ENCODE measurements around the gene TOPAZ1. TPM values are rescaled to one million over a fixed set of nuclear protein-coding genes. Genes with fewer than 3 reads are reported as not detected.

The TOPAZ1 gene
- total RNA-seq, 3 donors from 2014 or later: not detected

GRCh38 chr3:44226573-44226972 lies 15.1 kb upstream of the TOPAZ1 start:
- no peaks in the 10 kb centered on the region for H3K9me3 ChIP-seq
- peaks cover 0 to 7% of the 10 kb centered on the region in 2 donors for H3K27me3 ChIP-seq
- DNase-seq (ENCODE audit: low spot score in 2 of 2): no peak
- H3K4me3 ChIP-seq: no peak overlapping the region
- H3K36me3 ChIP-seq: no peaks in the 10 kb centered on the region
- TF ChIP-seq, protein P1, sequence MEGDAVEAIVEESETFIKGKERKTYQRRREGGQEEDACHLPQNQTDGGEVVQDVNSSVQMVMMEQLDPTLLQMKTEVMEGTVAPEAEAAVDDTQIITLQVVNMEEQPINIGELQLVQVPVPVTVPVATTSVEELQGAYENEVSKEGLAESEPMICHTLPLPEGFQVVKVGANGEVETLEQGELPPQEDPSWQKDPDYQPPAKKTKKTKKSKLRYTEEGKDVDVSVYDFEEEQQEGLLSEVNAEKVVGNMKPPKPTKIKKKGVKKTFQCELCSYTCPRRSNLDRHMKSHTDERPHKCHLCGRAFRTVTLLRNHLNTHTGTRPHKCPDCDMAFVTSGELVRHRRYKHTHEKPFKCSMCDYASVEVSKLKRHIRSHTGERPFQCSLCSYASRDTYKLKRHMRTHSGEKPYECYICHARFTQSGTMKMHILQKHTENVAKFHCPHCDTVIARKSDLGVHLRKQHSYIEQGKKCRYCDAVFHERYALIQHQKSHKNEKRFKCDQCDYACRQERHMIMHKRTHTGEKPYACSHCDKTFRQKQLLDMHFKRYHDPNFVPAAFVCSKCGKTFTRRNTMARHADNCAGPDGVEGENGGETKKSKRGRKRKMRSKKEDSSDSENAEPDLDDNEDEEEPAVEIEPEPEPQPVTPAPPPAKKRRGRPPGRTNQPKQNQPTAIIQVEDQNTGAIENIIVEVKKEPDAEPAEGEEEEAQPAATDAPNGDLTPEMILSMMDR (IDR thresholded peaks at IDR 0.05): no peak
- TF ChIP-seq POLR2A (IDR thresholded peaks at IDR 0.05) (no peak), POLR2AphosphoS5 (IDR thresholded peaks at IDR 0.05) (no peak)
- H3K4me1 ChIP-seq: no peaks in the 10 kb centered on the region
- no peak overlapping the region for H3K27ac ChIP-seq
- intact Hi-C loops (cut with DNase I; ENCODE audit: low total_unique reads): no loop called here

GRCh38 chr3:44227632-44228031 lies 14.1 kb upstream of the TOPAZ1 start:
- no peaks in the 10 kb centered on the region for H3K4me1 ChIP-seq
- H3K9me3 ChIP-seq: no peaks in the 10 kb centered on the region
- no peak overlapping the region for H3K4me3 ChIP-seq
- no peak for TF ChIP-seq POLR2AphosphoS5 (IDR thresholded peaks at IDR 0.05)
- TF ChIP-seq, protein P1 (IDR thresholded peaks at IDR 0.05): no peak
- TF ChIP-seq POLR2A (IDR thresholded peaks at IDR 0.05): no peak
- intact Hi-C loops (cut with DNase I; ENCODE audit: low total_unique reads): no loop called here
- H3K27me3 ChIP-seq: peaks cover 0 to 1% of the 10 kb centered on the region in 2 donors
- no peak overlapping the region for H3K27ac ChIP-seq
- no peaks in the 10 kb centered on the region for H3K36me3 ChIP-seq
- no peak for DNase-seq (ENCODE audit: low spot score in 2 of 2)

- Histone ChIP-seq H3K9me3 (no peaks in the 10 kb centered on the region), H3K27ac (no peak overlapping the region), H3K36me3 (no peaks in the 10 kb centered on the region), H3K27me3 (no peaks in the 10 kb centered on the region), H3K4me1 (no peaks in the 10 kb centered on the region), H3K4me3 (no peak overlapping the region)
- intact Hi-C loops (cut with DNase I; ENCODE audit: low total_unique reads): no loop called here
- no peak for DNase-seq (ENCODE audit: low spot score in 2 of 2)
- TF ChIP-seq POLR2AphosphoS5 (IDR thresholded peaks at IDR 0.05) (no peak), POLR2A (IDR thresholded peaks at IDR 0.05) (no peak)
- TF ChIP-seq, protein P1 (IDR thresholded peaks at IDR 0.05): no peak
Observed at GRCh38 chr3:44228900-44229299, 12.8 kb upstream of the TOPAZ1 start.

- H3K4me1 ChIP-seq: no peaks in the 10 kb centered on the region
- no peak for TF ChIP-seq POLR2A (IDR thresholded peaks at IDR 0.05)
- no peak overlapping the region for H3K27ac ChIP-seq
- no peak for DNase-seq (ENCODE audit: low spot score in 2 of 2)
- no peaks in the 10 kb centered on the region for H3K36me3 ChIP-seq
- no peaks in the 10 kb centered on the region for H3K9me3 ChIP-seq
- H3K27me3 ChIP-seq: no peaks in the 10 kb centered on the region
- intact Hi-C loops (cut with DNase I; ENCODE audit: low total_unique reads): no loop called here
- no peak overlapping the region for H3K4me3 ChIP-seq
Observed at GRCh38 chr3:44232407-44232806, 9.3 kb upstream of the TOPAZ1 start.

- Histone ChIP-seq H3K27me3 (no peaks in the 10 kb centered on the region), H3K9me3 (no peaks in the 10 kb centered on the region), H3K4me3 (no peak overlapping the region), H3K36me3 (no peaks in the 10 kb centered on the region), H3K27ac (no peak overlapping the region), H3K4me1 (no peaks in the 10 kb centered on the region)
- intact Hi-C loops (cut with DNase I; ENCODE audit: low total_unique reads): no loop called here
- DNase-seq (ENCODE audit: low spot score in 2 of 2): no peak
- TF ChIP-seq, protein P1 (IDR thresholded peaks at IDR 0.05): no peak
Observed at GRCh38 chr3:44234648-44235268, 6.9 kb upstream of the TOPAZ1 start.
